ENCODE measurements around the gene UBE2I.
"Not testable (repeated sequence)": the region's sequence is repeated elsewhere in the genome, so short reads cannot be mapped to it uniquely, and the experiment has no call there.

The UBE2I gene

GRCh38 chr16:1314399-1315068 lies 5.1 kb downstream of the UBE2I start:
- DNase-seq = no peak

- no peak for DNase-seq
Measured at GRCh38 chr16:1315081-1316032, 5.9 kb downstream of the UBE2I start.

- DNase-seq = no peak
Measured at GRCh38 chr16:1316033-1316405, 6.6 kb downstream of the UBE2I start.

GRCh38 chr16:1317479-1318267 lies 8.2 kb downstream of the UBE2I start:
- no peak for DNase-seq

- no peak for DNase-seq
Measured at GRCh38 chr16:1318268-1318545, 8.8 kb downstream of the UBE2I start.

- no peak for DNase-seq
Measured at GRCh38 chr16:1319041-1319440, 9.6 kb downstream of the UBE2I start.

- no peak for DNase-seq
Measured at GRCh38 chr16:1320097-1320496, 10.7 kb downstream of the UBE2I start.

- DNase-seq = no peak
Measured at GRCh38 chr16:1320658-1321240, 11.3 kb downstream of the UBE2I start.

GRCh38 chr16:1322407-1322806 lies 13.0 kb downstream of the UBE2I start:
- no peak for DNase-seq

GRCh38 chr16:1323296-1324239 lies 14.1 kb downstream of the UBE2I start:
- DNase-seq = no peak

- DNase-seq = no peak
Measured at GRCh38 chr16:1324286-1324826, 14.9 kb downstream of the UBE2I start.

- DNase-seq = no peak
Measured at GRCh38 chr16:1325261-1325660, 15.8 kb downstream of the UBE2I start.

GRCh38 chr16:1325673-1326371 lies 16.4 kb downstream of the UBE2I start:
- no peak for DNase-seq

GRCh38 chr16:1326391-1326790 lies 17.0 kb downstream of the UBE2I start:
- DNase-seq = no peak

GRCh38 chr16:1326946-1327618 lies 17.6 kb downstream of the UBE2I start:
- no peak for DNase-seq

GRCh38 chr16:1327619-1327947 lies 18.1 kb downstream of the UBE2I start:
- no peak for DNase-seq

GRCh38 chr16:1328136-1328535 lies 18.7 kb downstream of the UBE2I start:
- not testable (repeated sequence) for DNase-seq

- not testable (repeated sequence) for DNase-seq
Measured at GRCh38 chr16:1328961-1329360, 19.5 kb downstream of the UBE2I start.

- peak; percentile 17 for DNase-seq
Measured at GRCh38 chr16:1330260-1330914, 21.0 kb downstream of the UBE2I start.

All from NCI-H146 (cell line).